ENCODE data around the gene CD151.

The CD151 gene

DNA sequence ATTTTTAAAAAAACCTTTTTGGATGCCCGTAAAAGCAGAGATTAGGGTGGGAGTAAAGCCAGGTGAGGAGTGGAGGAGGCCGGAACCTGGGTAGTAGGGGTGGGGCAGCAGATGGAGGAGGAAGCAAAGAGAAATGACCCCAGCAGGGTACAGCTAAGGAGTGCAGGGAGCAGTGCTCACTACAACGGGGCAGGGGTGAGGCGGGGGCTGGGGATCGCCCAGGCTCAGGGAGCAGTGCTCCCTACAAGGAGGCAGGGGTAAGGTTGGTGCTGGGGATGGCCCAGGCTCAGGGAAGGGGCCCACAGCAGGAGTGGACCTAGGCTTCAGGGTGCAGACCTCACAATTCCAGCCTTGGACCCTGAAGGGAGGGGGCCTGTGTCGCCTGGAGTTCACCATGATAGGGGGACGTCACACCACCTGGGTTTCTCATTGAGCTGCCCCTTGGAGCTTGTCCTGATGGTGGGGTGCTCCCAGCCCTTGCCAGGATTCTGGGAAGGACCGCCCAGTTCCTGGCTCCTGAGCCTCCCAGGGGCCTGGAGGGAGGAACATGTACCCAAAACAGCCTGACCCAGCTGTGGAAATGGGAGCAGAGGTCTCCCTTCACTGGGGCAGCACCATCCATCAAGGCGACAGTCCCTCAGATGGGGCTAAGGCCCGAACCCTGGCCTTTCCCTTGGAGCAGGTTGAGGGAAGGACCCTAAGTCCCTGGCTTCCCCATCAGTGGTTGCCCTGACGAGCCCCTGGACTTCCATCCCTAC, 16.9 kb upstream of the CD151 start:
- no peak for DNase-seq

DNA sequence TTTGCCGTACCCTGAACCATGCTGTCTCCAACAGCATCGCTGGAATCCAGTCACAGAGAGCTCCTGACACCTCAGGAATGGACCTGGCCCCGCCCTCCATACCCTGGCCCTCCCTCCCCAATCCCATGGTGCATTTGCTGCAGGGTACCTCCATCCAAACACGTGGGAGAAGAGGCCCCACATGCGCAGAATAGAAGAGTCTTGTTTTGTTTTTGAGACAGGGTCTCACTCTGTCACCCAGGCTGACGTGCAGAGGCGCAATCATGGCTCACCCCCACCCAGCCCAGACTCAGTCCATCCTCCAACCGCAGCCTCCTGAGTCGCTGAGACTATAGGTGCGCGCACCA, 16.3 kb upstream of the CD151 start:
- no peak for DNase-seq

DNA sequence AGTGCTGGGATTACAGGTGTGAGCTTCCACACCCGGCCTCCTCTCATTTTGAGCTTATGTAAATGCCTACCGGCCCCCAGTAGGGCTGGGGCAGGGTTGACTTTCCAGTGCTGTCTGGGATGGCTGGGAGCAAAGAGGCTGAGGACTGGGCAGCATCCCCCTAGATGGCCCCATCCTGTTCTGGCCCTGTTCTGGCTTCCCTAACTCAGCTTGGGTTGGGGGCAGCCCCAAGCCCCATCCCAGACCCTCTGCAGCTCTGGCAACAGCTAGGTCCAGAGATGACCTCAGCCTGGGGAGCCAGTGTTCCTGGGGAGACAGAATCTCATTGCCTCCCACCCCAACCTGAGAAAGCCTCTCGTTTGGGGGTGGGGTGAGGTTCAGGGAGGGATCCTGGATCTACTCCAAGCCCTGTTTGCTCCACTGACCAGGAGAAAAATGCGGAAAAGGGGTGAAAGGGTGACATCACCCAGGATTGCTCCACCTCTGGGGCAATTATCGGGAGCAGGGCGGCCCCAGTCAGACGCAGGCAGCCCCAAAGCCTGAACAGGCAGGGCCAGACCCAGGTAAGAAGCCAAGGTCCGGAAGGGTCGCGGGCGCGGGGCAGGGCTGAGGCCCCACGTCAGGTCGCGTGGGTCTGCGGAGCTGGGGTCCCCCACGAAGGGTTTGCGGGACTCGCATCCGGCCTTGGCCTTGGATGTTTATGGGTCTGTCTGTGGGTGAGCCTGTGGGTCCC, 14.2 kb upstream of the CD151 start, which contains the start of gene PNPLA2:
Gene PNPLA2 (plus strand): TSS at position 519 of the 733 bp plus-strand sequence. CDS start 805 bp downstream, outside the sequence.
- DNase-seq = no peak

DNA sequence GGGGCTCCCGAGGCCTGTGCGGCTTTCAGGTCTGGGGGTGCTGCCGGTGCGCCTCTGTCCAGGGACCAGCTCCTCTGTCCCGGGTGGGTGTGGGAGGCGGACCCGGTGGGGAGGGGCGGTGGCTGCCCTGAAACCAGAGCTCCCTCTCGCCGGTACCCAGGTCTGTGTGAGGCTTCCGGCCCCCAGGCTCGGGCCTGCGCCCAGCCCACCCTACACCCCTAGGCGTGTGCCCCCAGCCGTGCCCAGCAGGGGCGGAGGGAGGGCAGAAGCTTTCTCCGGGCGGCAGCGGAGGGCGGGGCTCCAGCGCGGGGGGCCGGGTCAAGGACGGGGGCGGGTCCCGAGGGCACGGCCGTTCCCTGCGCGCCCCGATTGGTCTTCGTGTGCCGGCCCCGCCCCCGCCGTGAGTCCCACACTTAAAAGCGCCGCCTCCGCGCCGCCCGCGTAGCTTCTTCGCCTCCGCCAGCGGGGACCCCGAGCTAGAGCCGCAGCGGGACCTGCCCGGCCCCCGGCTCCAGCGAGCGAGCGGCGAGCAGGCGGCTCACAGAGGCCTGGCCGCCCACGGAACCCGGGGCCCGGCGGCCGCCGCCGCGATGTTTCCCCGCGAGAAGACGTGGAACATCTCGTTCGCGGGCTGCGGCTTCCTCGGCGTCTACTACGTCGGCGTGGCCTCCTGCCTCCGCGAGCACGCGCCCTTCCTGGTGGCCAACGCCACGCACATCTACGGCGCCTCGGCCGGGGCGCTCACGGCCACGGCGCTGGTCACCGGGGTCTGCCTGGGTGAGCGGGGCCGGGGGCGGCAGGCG, 13.4 kb upstream of the CD151 start:
- DNase-seq = peak; percentile 66 to 89 (median 80)

DNA sequence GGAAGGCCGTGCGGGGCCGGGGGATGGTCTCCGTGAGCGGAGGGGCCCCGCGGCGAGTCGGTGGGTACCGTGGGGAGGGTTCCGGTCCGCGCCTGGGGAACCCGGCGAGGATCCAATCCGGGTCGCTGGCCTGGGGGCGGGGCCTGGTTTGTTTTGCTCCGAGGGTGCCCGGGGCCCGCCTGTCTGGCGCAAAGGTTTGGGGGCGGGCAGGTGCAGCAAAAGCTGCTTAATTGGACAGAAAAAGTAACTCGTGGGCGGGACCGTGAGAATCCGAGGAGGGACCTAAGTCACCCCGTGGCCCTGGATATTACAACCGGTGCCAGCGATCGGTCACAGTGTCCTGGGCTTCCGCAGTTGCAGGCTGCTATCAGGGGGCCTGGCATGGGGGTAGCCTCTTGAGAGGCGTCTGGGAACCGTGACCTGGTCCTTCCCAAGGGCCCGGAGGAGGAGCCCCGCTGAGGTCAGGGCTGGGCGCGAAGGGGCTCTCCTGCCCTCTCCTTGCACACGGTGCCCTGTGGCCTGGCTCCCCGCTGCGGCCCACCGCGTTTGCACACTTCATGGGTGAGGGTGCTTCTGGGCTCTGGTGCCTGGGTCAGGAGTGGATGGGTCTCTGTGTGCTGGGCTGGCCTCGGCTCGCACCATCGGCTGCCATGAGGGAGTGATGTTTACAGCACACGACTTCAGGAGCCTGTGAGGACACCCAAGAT, 12.7 kb upstream of the CD151 start:
- peak; percentile 66 to 97 (median 86) for DNase-seq

DNA sequence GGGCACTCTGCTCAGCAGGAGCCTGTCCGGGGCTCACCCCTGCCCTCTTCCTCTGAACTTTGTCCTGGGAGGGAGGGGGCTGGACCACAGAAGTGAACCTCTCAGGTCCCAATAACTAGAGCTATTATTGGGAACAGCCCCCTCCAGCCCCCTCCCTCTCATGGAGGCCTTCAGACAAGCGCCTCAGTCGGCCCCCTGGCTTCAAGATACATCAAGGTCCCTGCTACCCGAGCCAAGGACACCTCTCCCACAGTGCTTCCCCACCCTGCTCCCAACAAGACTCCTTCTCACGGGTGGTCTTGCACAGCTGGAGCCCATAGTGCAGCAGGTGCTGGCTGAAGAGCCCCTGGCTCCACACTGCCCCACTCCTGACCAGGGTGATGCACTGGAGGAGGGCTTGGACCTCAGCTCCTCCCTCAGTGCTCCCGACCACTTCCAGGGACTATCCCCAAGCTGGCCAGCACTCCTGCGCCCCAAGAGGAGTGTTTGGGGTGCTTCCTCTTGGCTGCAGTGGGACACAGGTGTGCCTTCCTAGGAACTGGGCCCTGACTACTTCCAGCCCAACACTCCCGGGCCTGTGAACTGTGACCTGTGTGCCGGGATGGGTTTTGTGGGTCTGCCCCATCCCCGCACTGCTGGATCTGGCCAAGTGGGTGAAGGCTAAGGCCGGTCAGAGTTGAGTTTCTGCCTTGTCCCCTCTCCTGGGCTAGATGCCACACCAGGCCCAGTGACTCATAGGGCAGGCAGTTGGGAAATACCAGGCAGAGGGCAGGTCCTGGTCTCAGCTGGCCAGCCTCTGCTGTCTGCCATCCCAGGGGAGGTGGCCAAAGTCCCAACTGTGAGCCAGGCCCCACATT, 11.9 kb upstream of the CD151 start:
- DNase-seq = no peak

DNA sequence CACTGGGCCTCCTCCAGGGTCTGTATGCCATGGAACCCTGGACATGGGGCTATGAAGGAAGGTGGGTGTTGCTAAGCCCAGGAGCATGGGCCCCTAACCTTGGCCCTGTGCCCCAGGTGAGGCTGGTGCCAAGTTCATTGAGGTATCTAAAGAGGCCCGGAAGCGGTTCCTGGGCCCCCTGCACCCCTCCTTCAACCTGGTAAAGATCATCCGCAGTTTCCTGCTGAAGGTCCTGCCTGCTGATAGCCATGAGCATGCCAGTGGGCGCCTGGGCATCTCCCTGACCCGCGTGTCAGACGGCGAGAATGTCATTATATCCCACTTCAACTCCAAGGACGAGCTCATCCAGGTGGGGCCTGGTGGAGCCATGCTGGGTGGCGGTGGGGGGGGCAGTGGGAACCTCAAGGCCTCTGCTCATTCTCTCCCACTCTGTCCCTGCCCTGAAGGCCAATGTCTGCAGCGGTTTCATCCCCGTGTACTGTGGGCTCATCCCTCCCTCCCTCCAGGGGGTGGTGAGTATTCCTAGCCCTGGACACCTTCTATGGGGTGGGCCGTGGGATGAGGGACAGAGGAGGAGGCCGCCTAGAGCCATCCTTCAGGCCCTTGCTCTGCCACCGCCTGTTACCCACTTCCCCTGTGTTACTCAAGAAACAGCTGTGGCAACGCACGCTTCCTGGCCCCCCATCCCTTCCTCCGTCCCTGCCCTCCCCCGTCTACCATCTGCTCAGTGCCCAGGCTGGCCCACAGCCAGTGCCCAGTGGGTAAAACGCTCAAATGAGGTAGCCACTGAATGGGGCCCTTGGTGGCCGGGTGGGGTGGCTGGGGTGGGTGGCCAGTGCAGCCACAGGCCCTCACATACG, 11.0 kb upstream of the CD151 start:
- DNase-seq = no peak

DNA sequence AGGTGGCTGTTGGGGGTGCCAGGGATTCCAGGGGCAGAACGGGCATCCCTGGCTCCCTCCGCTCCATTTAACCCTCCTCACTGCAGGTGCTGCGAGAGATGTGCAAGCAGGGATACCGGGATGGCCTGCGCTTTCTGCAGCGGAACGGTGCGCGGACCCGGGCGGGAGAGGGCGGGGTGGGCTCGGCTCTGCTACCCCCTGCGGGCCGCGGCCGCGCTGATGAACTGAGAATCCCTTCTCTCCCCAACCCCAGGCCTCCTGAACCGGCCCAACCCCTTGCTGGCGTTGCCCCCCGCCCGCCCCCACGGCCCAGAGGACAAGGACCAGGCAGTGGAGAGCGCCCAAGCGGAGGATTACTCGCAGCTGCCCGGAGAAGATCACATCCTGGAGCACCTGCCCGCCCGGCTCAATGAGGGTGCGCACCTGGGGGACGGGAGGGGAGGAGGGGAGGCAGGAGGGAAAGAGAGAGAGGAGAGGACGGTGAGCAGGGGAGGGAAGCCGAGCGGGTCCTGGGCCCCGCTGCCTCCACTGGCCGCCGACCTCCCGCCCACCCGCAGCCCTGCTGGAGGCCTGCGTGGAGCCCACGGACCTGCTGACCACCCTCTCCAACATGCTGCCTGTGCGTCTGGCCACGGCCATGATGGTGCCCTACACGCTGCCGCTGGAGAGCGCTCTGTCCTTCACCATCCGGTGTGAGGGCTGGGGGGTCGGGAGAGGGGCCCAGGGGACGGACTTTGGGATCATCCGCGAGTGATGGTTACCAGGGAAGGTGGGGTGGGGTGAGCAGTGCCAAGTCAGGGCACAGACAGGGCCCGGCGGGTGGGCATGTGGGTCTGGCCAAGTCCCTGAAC, 9.1 kb upstream of the CD151 start:
- DNase-seq = no peak

DNA sequence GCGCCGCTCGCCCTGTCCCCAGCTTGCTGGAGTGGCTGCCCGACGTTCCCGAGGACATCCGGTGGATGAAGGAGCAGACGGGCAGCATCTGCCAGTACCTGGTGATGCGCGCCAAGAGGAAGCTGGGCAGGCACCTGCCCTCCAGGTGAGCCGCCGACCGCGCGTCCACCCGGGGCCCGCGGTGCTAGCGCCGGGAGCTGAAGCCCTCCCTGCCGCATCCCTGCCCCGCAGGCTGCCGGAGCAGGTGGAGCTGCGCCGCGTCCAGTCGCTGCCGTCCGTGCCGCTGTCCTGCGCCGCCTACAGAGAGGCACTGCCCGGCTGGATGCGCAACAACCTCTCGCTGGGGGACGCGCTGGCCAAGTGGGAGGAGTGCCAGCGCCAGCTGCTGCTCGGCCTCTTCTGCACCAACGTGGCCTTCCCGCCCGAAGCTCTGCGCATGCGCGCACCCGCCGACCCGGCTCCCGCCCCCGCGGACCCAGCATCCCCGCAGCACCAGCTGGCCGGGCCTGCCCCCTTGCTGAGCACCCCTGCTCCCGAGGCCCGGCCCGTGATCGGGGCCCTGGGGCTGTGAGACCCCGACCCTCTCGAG, 8.4 kb upstream of the CD151 start:
- DNase-seq = no peak

DNA sequence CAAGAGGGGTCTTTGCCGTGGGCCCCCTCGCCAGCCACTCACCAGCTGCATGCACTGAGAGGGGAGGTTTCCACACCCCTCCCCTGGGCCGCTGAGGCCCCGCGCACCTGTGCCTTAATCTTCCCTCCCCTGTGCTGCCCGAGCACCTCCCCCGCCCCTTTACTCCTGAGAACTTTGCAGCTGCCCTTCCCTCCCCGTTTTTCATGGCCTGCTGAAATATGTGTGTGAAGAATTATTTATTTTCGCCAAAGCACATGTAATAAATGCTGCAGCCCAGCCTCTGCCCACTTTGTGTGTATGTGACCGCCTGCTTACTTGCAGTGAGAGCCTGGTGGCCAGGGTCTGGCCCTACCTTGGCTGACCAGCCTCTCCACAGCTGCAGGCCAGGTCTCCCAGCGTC, 7.8 kb upstream of the CD151 start:
- no peak for DNase-seq

DNA sequence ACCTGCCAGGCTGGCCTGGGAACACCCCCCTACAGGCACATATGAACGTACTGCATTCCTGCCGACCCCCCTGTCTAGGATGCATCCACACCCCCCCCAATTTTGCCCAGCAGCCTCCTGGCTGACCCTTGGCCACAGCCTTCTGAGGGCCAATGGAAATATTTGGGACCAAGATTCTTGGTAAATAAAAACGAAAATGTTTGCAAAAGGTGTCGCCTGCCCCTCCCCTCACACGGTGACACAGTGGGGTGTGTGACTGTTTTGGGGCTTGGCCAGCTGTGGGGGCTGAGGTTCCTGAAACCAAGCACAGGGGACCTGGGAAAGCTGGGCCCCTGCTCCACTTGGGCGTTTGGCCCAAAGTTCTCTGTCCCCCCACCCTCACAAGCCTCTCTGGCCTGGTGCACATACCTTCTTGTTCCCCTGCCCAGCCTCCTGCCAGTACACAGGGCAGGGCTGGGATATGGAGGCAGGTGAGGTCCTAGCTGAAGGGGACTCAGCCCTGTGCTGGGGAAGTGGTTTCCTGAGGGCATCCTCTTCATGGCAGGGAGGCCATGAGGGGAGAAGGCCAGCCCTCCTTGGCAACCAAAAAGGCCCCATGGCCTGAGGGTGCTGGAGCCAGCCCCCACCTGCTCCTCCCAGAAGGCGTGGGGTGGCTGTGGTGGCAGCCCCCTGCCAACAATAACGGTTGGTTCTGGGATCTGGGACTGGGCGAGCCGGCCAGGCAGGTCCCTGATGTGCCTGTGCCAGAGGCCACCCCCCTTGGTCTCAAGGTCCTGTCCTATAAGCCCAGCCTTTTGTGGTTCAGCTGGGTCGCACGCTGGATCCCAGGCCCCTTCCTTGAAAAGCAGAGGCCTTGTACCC, 7.2 kb upstream of the CD151 start:
- DNase-seq = no peak

DNA sequence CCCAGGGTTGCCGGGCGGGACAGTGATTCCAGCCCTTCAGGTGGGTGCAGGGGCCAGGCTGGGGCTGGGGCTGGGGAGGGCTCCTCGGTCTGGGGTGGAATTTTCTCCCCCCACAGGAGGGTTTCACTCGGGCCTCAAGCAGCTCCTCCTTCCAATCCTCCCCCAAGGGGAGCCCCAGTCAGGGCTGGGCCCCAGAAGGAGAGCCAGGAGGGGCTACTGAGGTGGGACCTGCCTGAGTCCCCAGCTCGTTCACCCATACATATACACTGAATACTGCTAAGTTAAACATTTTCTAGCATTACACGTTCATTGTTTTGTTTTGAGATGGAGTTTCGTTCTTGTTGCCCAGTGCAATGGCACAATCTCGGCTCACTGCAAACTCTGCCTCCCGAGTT, 6.5 kb upstream of the CD151 start:
- DNase-seq = no peak

DNA sequence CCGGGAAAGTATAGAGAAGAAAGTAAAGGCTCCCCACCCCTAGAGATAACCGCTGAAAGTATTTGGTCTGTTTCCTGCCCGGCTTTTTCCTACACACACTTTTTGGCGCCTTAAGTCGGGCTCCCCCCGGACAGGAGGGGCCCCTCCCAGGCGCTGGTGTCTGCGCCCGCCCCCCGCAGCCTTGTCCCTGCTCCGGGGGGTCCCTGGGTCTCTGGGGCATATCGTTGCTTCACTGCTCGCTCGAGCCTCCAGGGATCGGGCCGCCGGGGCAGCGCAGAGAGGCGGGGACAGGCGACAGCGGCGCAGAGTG, 6.0 kb upstream of the CD151 start:
- DNase-seq = no peak

DNA sequence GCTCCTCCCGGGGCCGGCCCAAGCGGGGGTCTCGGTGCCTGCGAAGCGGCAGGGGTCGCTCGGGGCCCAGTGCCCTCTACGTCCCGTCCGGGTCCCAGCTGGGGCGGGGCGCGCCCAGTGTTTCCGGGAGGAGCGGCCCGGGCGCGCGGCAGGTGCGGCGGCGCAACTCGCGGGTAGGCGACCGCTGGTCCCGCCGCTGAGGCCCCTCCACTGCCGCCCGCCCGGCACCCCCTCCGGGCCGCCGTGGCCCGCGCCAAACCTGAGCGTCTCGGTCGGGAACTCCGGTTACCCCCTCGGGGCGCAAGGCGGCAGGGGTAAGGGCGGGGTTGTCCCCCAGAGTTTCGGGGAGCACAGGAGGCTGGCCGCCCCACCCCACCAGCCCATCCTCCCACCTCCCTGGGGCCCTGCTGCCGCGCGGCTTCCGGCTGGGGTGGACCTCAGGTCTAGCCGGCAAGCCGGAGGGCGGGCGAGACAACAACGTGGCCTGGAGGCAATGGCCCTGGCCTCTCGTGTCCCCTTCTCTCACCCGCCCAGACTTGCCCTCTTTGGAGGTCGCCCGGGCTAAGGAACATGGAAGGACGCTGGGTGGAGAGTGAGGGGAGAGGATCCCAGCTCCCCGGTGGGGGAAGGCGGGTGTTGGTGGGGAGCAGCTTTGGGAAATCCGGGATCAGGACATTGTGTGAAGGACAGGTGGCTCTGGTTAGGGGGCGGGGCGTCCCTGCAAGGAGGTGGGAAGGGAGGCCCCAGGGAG, 5.4 kb upstream of the CD151 start:
- no peak for DNase-seq

DNA sequence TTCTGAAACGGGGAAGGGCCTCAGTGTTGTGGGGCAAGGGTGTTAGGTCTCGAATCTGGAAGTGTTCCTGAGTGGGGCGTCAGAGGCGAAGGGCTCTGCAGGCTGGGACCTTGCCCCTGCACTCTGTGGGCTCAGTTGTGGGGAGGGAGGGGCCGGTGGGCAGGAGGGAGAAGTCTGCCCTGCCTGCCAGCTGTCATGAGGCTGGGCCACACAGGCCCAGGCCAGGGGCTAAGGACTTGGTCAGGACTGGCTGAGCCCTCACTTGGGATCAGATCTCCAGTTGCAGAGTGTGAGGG, 4.9 kb upstream of the CD151 start, which contains the start of gene CRACR2B:
Gene CRACR2B (plus strand): TSS at position 23 of the 296 bp plus-strand sequence. CDS start 689 bp downstream, outside the sequence.
- DNase-seq = no peak

DNA sequence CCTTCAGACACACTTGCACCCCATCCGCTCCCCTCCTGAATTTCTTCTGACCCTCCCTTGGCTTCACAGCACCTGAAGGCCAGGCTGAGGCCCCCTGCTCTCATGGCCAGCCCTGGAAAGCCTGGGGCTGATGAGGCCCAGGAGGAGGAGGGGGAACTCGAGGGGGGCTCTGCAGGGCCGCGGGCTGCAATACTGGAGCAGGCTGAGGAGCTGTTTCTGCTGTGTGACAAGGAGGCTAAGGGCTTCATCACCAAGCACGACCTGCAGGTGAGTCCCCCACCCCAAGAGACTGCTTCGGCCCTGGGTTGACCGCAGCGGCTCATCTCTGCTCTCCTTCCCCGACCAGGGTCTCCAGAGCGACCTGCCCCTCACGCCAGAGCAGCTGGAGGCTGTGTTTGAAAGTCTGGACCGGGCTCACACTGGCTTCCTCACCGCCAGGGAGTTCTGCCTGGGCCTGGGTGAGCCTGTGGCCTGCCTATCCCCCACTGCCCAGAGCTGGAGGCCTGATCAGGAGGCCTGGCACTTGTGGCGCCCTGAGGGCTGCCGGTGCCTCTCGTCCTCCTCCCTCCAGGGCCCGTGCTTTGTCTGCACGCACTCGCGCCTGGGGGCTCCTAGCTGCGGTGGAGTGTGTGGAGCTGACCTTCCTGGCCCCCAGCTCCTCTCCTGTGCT, 4.1 kb upstream of the CD151 start:
- no peak for DNase-seq

DNA sequence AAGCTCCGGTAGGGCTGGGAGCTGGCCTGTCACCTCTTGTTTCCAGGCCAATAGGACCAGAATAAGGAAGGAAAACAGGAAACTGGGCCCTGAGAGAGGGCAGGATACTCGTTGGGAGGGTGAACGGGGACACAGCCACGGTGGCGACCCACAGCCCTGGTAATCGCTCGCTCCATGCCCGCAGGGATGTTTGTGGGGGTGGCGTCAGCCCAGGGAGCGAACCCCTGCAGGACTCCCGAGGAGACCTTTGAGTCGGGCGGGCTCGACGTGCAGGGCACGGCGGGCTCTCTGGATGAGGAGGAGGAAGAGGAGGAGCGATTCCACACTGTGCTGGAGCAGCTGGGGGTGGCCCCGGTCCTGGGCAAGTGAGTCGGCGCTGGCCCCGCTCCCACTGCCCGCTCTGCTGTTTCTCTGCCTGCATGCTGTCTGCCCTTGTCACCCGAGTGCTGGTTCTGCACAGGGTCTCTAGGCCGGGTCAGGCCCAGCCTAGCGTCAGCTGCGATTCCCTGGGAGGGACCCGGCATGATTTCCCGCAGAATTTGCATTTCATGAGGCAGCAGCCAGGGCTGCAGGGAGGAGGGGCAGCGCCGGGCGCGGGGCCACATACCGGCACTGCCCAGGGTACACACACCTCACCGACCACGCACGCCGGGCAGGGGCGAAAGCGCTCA, 3.4 kb upstream of the CD151 start:
- no peak for DNase-seq

Data from activated naive CD4-positive, alpha-beta T cell (primary cell).